Skin of body (tissue), 2 donors: ENCODE data around the gene PDGFRA. TPM values are rescaled to one million over a fixed set of nuclear protein-coding genes. Genes with fewer than 3 reads are reported as not detected.
"Not testable (repeated sequence)": the region's sequence is repeated elsewhere in the genome, so short reads cannot be mapped to it uniquely, and the experiment has no call there.

Source experiments
- DNase-seq: peaks from one replicate; lab custom pipeline; 2025; lab: John Stamatoyannopoulos, UW
- total RNA-seq: library from RNA; depleted of rRNA; stranded (reverse); fragments of >200 nt; gene quantifications from one replicate; pipeline ENCODE4 v1.2.3, GENCODE V29; 2014

Gene PDGFRA
- total RNA-seq, 1 donor from 2014 or later: 138 TPM

DNA sequence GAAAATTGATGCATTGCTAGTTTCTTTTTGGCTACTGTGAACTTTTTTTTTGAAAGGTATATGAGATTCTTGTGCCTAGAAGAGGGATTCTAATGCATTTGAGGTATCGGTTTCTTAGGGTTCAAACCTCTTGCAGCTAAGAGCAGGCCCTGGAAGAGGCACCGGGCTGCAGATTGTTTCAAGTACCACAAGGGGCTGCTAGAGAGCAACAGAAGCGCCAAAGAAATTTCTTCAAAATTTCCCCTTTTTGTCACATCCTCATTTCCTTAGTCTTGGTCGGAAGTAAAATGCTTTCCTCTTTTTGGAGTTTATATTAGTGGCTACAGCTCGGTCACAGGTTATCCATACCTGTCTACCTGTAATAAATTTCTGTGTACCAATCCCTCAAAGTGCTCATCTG is 89.8 kb downstream of the PDGFRA start:
- peak; percentile 18 for DNase-seq

- no peak for DNase-seq
Observed at GRCh38 chr4:54320826-54321685, 92.0 kb downstream of the PDGFRA start.

- peak; percentile 37 for DNase-seq
Observed at GRCh38 chr4:54322818-54323417, 93.8 kb downstream of the PDGFRA start.

DNA sequence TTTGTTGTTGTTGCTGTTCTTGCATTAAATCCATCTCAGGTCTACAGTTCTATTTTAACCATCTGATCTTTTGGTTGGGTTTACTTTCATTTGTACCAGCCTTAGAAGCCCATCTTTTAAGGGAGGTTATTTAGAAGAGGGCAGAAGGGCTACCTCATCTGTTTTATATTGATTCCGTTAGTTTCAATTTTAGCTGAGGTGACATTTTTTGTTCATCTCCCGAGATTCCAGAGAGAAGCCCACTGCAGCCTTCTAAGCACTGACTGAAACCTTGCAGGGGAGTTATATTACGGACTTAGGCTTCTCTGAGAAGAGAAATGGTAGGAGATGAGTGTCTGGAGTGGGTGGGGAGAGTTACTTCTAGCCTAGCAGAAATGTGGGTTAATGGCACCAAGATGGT is 101.8 kb downstream of the PDGFRA start:
- no peak for DNase-seq

- DNase-seq: no peak
Observed at GRCh38 chr4:54332542-54332941, 103.4 kb downstream of the PDGFRA start.

DNA sequence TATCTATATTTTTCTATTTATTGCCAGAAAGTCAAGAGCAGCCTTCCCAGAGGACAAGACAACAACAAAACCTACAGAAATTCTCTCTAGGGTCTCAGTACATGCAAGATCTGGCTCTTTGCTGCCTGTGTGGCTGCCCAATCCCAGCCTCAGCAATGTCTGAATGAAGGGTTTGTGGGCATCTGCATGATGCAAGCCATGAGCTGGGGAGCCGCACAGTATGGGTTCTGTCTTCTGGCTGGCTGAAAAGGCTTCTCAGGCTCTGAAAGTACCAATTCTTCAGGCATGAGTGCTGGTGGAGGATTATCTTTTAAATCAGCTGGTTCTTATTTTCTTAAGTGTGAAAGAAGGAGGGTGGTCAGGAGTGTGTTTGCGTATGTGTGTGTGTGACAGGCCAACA is 104.6 kb downstream of the PDGFRA start:
- no peak for DNase-seq

GRCh38 chr4:54334769-54335168 is 105.7 kb downstream of the PDGFRA start:
- DNase-seq: not testable (repeated sequence)

- no peak for DNase-seq
Observed at GRCh38 chr4:54337009-54337408, 107.9 kb downstream of the PDGFRA start.

- not testable (repeated sequence) for DNase-seq
Observed at GRCh38 chr4:54342067-54342466, 113.0 kb downstream of the PDGFRA start.

Other genes with a start within 250 kb of the PDGFRA start
- gene CHIC2, start 164.7 kb upstream of the PDGFRA start, total RNA-seq: 35.9 TPM
- not detected for gene GSX2, start 129.1 kb upstream of the PDGFRA start, total RNA-seq